Measurements from ENCODE around the gene NOSTRIN. TPM values are rescaled to one million over a fixed set of nuclear protein-coding genes. Genes with fewer than 3 reads are reported as not detected.

The NOSTRIN gene
- total RNA-seq, 1 experiment from 2014 or later: 0.51 TPM

GRCh38 chr2:168819829-168820489 lies 17.5 kb downstream of the NOSTRIN start:
- no peak for TF ChIP-seq CTCF (IDR thresholded peaks at IDR 0.05; ENCODE audit: unreplicated experiment)
- intact Hi-C loops (cut with micrococcal nuclease): no loop called here
- no peaks in the 10 kb centered on the region for H3K36me3 Mint-ChIP-seq (ENCODE audit: insufficient read depth, unreplicated experiment)
- no peaks in the 10 kb centered on the region for H3K9me3 Mint-ChIP-seq (ENCODE audit: unreplicated experiment)
- CTCF ChIA-PET: no interaction called here
- BruUV-seq (replicated peaks): no TSS peak
- POLR2A ChIA-PET: no interaction called here
- DNase-seq (ENCODE audit: unreplicated experiment): peak; percentile 6
- peaks cover 9% of the 10 kb centered on the region for H3K4me1 Mint-ChIP-seq (ENCODE audit: insufficient read depth, unreplicated experiment)
- no peak overlapping the region for H3K27ac Mint-ChIP-seq (ENCODE audit: low read depth, unreplicated experiment)
- no peak overlapping the region for H3K4me3 Mint-ChIP-seq (ENCODE audit: unreplicated experiment)
- H3K27me3 Mint-ChIP-seq (ENCODE audit: insufficient read depth, unreplicated experiment): no peaks in the 10 kb centered on the region

DNA sequence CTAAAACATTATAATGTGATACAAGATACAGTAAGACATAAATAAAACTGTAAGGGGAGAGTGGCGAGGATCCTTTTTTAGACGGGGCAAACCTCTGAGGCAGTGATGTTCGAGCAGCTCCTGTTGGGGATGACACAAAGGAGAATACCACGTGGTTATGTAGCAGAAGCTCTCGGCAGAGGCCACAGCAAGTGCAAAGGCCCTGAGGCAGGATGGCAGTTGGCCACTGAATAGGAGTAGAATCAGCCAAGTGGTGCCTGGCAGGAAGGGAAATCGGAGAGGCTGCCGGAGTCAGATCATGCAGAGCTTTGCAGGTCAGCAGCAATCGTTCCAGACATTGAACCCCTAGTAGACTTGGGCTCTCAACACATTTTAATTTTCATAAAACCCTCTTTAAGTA lies 19.1 kb downstream of the NOSTRIN start:
- H3K9me3 Mint-ChIP-seq (ENCODE audit: unreplicated experiment): no peaks in the 10 kb centered on the region
- H3K27ac Mint-ChIP-seq (ENCODE audit: low read depth, unreplicated experiment): no peak overlapping the region
- H3K27me3 Mint-ChIP-seq (ENCODE audit: insufficient read depth, unreplicated experiment): no peaks in the 10 kb centered on the region
- BruUV-seq (replicated peaks): no TSS peak
- intact Hi-C loops (cut with micrococcal nuclease): no loop called here
- no peak for TF ChIP-seq CTCF (IDR thresholded peaks at IDR 0.05; ENCODE audit: unreplicated experiment)
- POLR2A ChIA-PET: no interaction called here
- peaks cover 3% of the 10 kb centered on the region for H3K4me1 Mint-ChIP-seq (ENCODE audit: insufficient read depth, unreplicated experiment)
- DNase-seq (ENCODE audit: unreplicated experiment): no peak
- no peaks in the 10 kb centered on the region for H3K36me3 Mint-ChIP-seq (ENCODE audit: insufficient read depth, unreplicated experiment)
- H3K4me3 Mint-ChIP-seq (ENCODE audit: unreplicated experiment): no peak overlapping the region
- CTCF ChIA-PET: interaction anchor here (0.5 to 0.6 kb wide), 2 partner anchors 450 to 527 kb away, joined by 3 to 5 read pairs; no protein-coding TSS in a partner anchor

- no peak for TF ChIP-seq CTCF (IDR thresholded peaks at IDR 0.05; ENCODE audit: unreplicated experiment)
- DNase-seq (ENCODE audit: unreplicated experiment): no peak
- Mint-ChIP-seq H3K27me3 (ENCODE audit: insufficient read depth, unreplicated experiment) (no peaks in the 10 kb centered on the region), H3K4me1 (ENCODE audit: insufficient read depth, unreplicated experiment) (no peaks in the 10 kb centered on the region), H3K36me3 (ENCODE audit: insufficient read depth, unreplicated experiment) (no peaks in the 10 kb centered on the region), H3K9me3 (ENCODE audit: unreplicated experiment) (no peaks in the 10 kb centered on the region), H3K4me3 (ENCODE audit: unreplicated experiment) (no peak overlapping the region), H3K27ac (ENCODE audit: low read depth, unreplicated experiment) (no peak overlapping the region)
- no TSS peak for BruUV-seq (replicated peaks)
- ChIA-PET POLR2A (no interaction called here), CTCF (no interaction called here)
- intact Hi-C loops (cut with micrococcal nuclease): no loop called here
Observed at GRCh38 chr2:168821992-168822391, 19.6 kb downstream of the NOSTRIN start.

GRCh38 chr2:168825126-168825525 lies 22.7 kb downstream of the NOSTRIN start:
- BruUV-seq (replicated peaks): no TSS peak
- intact Hi-C loops (cut with micrococcal nuclease): no loop called here
- Mint-ChIP-seq H3K27ac (ENCODE audit: low read depth, unreplicated experiment) (no peak overlapping the region), H3K4me3 (ENCODE audit: unreplicated experiment) (no peak overlapping the region), H3K27me3 (ENCODE audit: insufficient read depth, unreplicated experiment) (no peaks in the 10 kb centered on the region), H3K36me3 (ENCODE audit: insufficient read depth, unreplicated experiment) (no peaks in the 10 kb centered on the region), H3K9me3 (ENCODE audit: unreplicated experiment) (no peaks in the 10 kb centered on the region), H3K4me1 (ENCODE audit: insufficient read depth, unreplicated experiment) (no peaks in the 10 kb centered on the region)
- no peak for DNase-seq (ENCODE audit: unreplicated experiment)
- TF ChIP-seq CTCF (IDR thresholded peaks at IDR 0.05; ENCODE audit: unreplicated experiment): no peak
- CTCF ChIA-PET: interaction anchor here (0.6 kb wide), 1 partner anchor 241 kb away, joined by 3 read pairs; no protein-coding TSS in a partner anchor
- POLR2A ChIA-PET: interaction anchor here (0.8 kb wide), 1 partner anchor 8 kb away, joined by 3 read pairs; no protein-coding TSS in a partner anchor
